ENCODE results near the gene CDK16. TPM values are rescaled to one million over a fixed set of nuclear protein-coding genes. Genes with fewer than 3 reads are reported as not detected.

The CDK16 gene
- total and polyA plus RNA-seq, 2 donors (not counting 1 experiment from before 2014, with no cell fraction given) = 68.2 to 92.9 TPM

DNA sequence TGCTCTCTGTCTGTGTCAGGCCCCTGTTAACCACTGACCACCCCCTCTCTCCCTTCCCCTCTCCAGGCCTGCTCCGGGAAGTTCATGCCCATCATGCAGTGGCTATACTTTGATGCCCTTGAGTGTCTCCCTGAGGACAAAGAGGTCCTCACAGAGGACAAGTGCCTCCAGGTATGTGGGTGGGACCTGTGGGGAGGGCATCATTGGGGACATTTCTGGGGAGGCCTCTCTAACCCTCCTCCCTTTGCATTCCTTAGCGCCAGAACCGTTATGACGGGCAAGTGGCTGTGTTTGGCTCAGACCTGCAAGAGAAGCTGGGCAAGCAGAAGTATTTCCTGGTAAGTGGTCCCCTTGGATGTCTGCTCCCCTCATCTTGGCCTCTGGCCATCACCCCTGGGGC lies 15.6 kb upstream of the CDK16 start:
- TF ChIP-seq, protein P1, sequence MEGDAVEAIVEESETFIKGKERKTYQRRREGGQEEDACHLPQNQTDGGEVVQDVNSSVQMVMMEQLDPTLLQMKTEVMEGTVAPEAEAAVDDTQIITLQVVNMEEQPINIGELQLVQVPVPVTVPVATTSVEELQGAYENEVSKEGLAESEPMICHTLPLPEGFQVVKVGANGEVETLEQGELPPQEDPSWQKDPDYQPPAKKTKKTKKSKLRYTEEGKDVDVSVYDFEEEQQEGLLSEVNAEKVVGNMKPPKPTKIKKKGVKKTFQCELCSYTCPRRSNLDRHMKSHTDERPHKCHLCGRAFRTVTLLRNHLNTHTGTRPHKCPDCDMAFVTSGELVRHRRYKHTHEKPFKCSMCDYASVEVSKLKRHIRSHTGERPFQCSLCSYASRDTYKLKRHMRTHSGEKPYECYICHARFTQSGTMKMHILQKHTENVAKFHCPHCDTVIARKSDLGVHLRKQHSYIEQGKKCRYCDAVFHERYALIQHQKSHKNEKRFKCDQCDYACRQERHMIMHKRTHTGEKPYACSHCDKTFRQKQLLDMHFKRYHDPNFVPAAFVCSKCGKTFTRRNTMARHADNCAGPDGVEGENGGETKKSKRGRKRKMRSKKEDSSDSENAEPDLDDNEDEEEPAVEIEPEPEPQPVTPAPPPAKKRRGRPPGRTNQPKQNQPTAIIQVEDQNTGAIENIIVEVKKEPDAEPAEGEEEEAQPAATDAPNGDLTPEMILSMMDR (IDR thresholded peaks at IDR 0.05) = no peak
- TF ChIP-seq EZH2 (IDR thresholded peaks at IDR 0.05; ENCODE audit: borderline replicate concordance, insufficient read depth, low read depth, low read length, poor library complexity, severe bottlenecking) = no peak
- Histone ChIP-seq H2AFZ (ENCODE audit: insufficient read depth, low read depth, low read length, poor library complexity, severe bottlenecking) (no peak overlapping the region), H4K20me1 (ENCODE audit: control insufficient read depth, insufficient read depth, low read length, poor library complexity, severe bottlenecking) (peaks cover 41% of the 10 kb centered on the region), H3K4me3 (ENCODE audit: control extremely low read depth in 1 of 5, extremely low read depth in 1 of 5, insufficient read depth in 1 of 5, low read depth in 2 of 5, low read length in 4 of 5) (no peak overlapping the region), H3K79me2 (ENCODE audit: control insufficient read depth, insufficient read depth, low read length) (peaks cover 25% of the 10 kb centered on the region), H3K36me3 (replicated peaks in 1 of 2; ENCODE audit: control extremely low read depth in 1 of 2, control insufficient read depth in 1 of 2, extremely low read depth in 1 of 2, insufficient read depth in 2 of 2, low read length in 1 of 2) (peaks cover 0 to 68% of the 10 kb centered on the region in 2 experiments), H3K9me3 (ENCODE audit: control extremely low read depth in 1 of 3, control insufficient read depth in 2 of 3, insufficient read depth in 1 of 3, low read length in 2 of 3) (no peaks in the 10 kb centered on the region), H3K9ac (ENCODE audit: low read length) (no peak overlapping the region), H3K27me3 (replicated peaks in 1 of 4; ENCODE audit: control extremely low read depth in 1 of 4, control insufficient read depth in 3 of 4, insufficient read depth in 4 of 4, low read length in 3 of 4) (no peaks in the 10 kb centered on the region), H3K27ac (ENCODE audit: low read length in 2 of 2) (no peak overlapping the region), H3K4me1 (ENCODE audit: control insufficient read depth in 2 of 2, insufficient read depth in 2 of 2, low read length in 2 of 2) (no peaks in the 10 kb centered on the region), H3K4me2 (replicated peaks; ENCODE audit: low read depth, low read length, poor library complexity, severe bottlenecking) (no peak overlapping the region)
- ChIA-PET POLR2A (no interaction called here), CTCF (no interaction called here)
- Mint-ChIP-seq H3K4me1 (peaks cover 4% of the 10 kb centered on the region), H3K27me3 (no peaks in the 10 kb centered on the region), H3K27ac (no peak overlapping the region), H3K9me3 (ENCODE audit: insufficient read depth) (no peaks in the 10 kb centered on the region), H3K4me3 (no peak overlapping the region)
- DNase-seq (no peak), ATAC-seq (ENCODE audit: low read depth) (no peak)
- intact Hi-C loops (cut with micrococcal nuclease) = no loop called here
- WGBS (ENCODE audit: insufficient coverage) = 100% methylated on average over 3 of the region's 4 CpGs

DNA sequence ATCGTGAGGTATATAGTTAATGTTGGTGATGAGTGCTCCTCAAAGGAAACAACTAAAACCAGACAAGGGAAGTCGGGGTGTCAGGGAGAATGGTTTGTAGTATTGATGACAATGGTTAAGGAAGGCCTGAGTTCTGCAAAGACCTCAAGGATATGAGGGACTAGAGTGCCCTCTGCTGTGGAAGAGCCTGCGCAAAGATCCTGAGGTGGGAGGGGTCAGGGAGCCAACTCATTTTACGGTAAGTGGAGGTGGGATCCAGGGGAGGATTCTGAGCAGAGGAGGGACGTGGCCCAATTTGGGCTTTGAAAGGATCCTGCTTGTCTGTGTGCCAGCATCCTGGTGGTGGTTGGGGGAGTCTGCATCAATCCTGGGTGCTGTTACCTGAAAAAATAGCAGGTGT lies 13.5 kb upstream of the CDK16 start:
- POLR2A ChIA-PET = interaction anchor here (0.6 to 1.0 kb wide), 2 partner anchors 13 to 385 kb away, joined by 3 to 5 read pairs; no protein-coding TSS in a partner anchor
- no peak overlapping the region for H3K9ac ChIP-seq (ENCODE audit: low read length)
- peaks cover 7% of the 10 kb centered on the region for H3K79me2 ChIP-seq (ENCODE audit: control insufficient read depth, insufficient read depth, low read length)
- no peak for TF ChIP-seq EZH2 (IDR thresholded peaks at IDR 0.05; ENCODE audit: borderline replicate concordance, insufficient read depth, low read depth, low read length, poor library complexity, severe bottlenecking)
- TF ChIP-seq, protein P1 (IDR thresholded peaks at IDR 0.05) = no peak
- CTCF ChIA-PET = no interaction called here
- H2AFZ ChIP-seq (ENCODE audit: insufficient read depth, low read depth, low read length, poor library complexity, severe bottlenecking) = no peak overlapping the region
- no peak overlapping the region for H3K4me2 ChIP-seq (replicated peaks; ENCODE audit: low read depth, low read length, poor library complexity, severe bottlenecking)
- no peak overlapping the region for H3K27ac ChIP-seq (ENCODE audit: low read length in 2 of 2)
- H3K27me3 ChIP-seq (replicated peaks in 1 of 4; ENCODE audit: control extremely low read depth in 1 of 4, control insufficient read depth in 3 of 4, insufficient read depth in 4 of 4, low read length in 3 of 4) = no peaks in the 10 kb centered on the region
- intact Hi-C loops (cut with micrococcal nuclease) = no loop called here
- 91% methylated on average over 4 of the region's 5 CpGs for WGBS (ENCODE audit: insufficient coverage)
- H3K36me3 ChIP-seq (replicated peaks in 1 of 2; ENCODE audit: control extremely low read depth in 1 of 2, control insufficient read depth in 1 of 2, extremely low read depth in 1 of 2, insufficient read depth in 2 of 2, low read length in 1 of 2) = peaks cover 0 to 57% of the 10 kb centered on the region in 2 experiments
- no peak for ATAC-seq (ENCODE audit: low read depth)
- H3K4me3 Mint-ChIP-seq = no peak overlapping the region
- no peaks in the 10 kb centered on the region for H3K27me3 Mint-ChIP-seq
- no peak overlapping the region for H3K27ac Mint-ChIP-seq
- H4K20me1 ChIP-seq (ENCODE audit: control insufficient read depth, insufficient read depth, low read length, poor library complexity, severe bottlenecking) = peaks cover 20% of the 10 kb centered on the region
- H3K4me3 ChIP-seq (ENCODE audit: control extremely low read depth in 1 of 5, extremely low read depth in 1 of 5, insufficient read depth in 1 of 5, low read depth in 2 of 5, low read length in 4 of 5) = no peak overlapping the region
- DNase-seq = no peak
- H3K9me3 Mint-ChIP-seq (ENCODE audit: insufficient read depth) = no peaks in the 10 kb centered on the region
- H3K9me3 ChIP-seq (ENCODE audit: control extremely low read depth in 1 of 3, control insufficient read depth in 2 of 3, insufficient read depth in 1 of 3, low read length in 2 of 3) = no peaks in the 10 kb centered on the region
- H3K4me1 Mint-ChIP-seq = no peaks in the 10 kb centered on the region
- no peaks in the 10 kb centered on the region for H3K4me1 ChIP-seq (ENCODE audit: control insufficient read depth in 2 of 2, insufficient read depth in 2 of 2, low read length in 2 of 2)

Data from B cell (primary cell).